NCI-H1048 (cell line): ENCODE data around the gene AMBP.
"Not testable (repeated sequence)": the region's sequence is repeated elsewhere in the genome, so short reads cannot be mapped to it uniquely, and the experiment has no call there.

ENCODE experiments used
- DNase-seq: peaks from one replicate; lab custom pipeline; 2025; lab: John Stamatoyannopoulos, UW

Gene AMBP

GRCh38 chr9:114091711-114092110 lies 13.6 kb upstream of the AMBP start:
- no peak for DNase-seq

- DNase-seq = no peak
Observed at GRCh38 chr9:114090798-114091197, 12.7 kb upstream of the AMBP start.

GRCh38 chr9:114089206-114089840 lies 11.2 kb upstream of the AMBP start:
- no peak for DNase-seq

GRCh38 chr9:114088571-114089170 lies 10.6 kb upstream of the AMBP start:
- no peak for DNase-seq

DNA sequence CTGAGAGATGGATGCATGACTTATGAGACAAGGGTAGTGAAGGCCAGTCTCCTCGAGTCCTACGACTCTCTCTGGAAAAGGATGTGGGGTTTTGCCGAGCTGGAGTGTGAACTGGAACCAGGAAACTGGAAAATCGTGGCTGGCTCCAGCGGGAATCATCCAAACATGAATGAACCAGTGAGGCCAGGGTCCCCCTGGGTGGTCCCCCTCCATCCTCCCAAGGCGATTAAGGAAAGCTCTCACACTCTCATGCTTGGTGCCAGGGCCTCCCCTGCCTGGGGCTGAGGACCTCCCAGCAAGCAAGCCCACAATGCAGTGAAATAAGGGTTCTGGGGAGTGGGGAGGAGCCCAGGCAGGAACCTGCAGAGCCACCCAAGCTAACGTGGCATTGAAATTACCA lies 9.6 kb upstream of the AMBP start:
- no peak for DNase-seq

DNA sequence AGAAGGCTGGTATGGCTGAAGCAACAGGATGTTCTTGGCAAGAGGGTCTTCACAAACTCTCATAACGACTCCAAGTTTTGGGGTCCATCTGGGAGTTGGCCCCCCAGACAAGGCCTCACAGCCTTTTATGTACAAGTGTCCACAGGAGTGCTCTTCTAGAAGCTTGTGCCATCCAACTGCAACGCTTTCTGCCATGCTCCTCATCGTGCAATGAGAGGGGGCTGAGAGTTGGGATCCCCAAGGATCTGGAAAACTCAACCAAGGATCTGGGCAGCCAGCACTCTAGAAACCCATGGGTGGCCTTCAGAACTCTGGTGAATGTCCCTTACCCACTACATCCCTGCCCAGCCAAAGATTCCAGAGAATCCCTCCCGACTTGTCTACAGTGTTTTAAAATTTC lies 8.5 kb upstream of the AMBP start:
- DNase-seq = no peak

DNA sequence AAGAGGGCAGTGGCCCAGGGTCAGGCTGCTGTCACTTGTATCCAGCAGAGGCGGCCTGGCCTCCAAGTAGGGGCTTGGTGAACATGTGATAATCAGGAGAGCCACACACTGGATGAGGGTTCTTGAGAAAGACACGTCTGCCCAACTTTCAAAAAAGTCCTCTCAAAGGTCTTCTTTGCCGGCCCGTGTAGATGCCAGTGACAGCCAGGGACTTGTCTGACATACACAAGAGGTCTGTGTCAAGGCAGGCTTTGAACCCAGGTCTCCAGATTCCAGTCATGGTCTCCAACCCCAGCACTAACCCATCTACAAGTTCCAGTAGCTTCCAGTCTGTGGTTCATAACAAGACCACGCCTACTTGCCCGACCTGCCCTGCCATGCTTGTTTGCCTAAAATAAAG lies 7.9 kb upstream of the AMBP start:
- DNase-seq = no peak

DNA sequence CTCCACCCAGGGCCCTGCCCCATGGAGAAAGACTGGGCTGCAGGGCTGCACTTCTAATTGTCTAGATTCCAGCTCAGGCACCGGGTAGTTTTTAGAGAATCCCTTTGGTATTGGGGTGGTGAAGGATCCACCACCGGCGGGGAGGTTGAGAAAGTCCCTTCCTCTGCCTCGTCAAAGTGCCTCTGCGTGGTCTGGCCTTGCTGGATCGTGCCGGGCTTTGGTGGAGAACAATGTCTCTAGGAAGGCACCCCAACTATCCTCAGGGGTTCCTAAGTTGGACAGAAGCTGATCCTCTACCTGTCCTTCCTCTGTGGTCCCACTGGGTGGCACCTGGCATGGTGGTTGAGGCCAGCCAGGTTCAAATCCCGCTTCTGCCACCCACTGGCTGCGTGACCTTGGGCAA lies 7.3 kb upstream of the AMBP start:
- DNase-seq = no peak

- no peak for DNase-seq
Observed at GRCh38 chr9:114084282-114085073, 6.4 kb upstream of the AMBP start.

GRCh38 chr9:114083666-114084065 lies 5.6 kb upstream of the AMBP start:
- no peak for DNase-seq

- not testable (repeated sequence) for DNase-seq
Observed at GRCh38 chr9:114082763-114083412, 4.8 kb upstream of the AMBP start.

GRCh38 chr9:114082017-114082762 lies 4.1 kb upstream of the AMBP start:
- DNase-seq = peak; percentile 79

- DNase-seq = no peak
Observed at GRCh38 chr9:114081441-114082016, 3.4 kb upstream of the AMBP start.

- no peak for DNase-seq
Observed at GRCh38 chr9:114080773-114081440, 2.8 kb upstream of the AMBP start.

GRCh38 chr9:114080195-114080772 lies 2.2 kb upstream of the AMBP start:
- DNase-seq = no peak

DNA sequence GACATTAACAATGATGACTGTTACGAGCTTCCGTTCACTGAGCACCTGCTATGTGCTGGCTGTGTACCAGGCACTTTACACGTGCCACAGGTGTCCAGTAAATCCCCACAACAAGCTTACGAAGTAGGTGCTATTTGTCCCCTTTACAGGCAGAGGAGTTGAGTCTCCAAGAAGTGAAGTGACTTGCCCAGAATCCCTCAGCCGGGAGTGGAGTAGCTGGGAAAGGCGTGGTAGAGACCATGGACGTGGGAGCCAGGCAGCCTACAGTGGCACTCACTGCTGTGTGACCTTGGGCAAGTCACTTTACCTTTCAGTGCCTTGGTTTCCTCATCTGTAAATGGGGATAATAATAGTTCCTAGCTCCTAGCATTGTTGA lies 669 bp upstream of the AMBP start:
- no peak for DNase-seq

DNA sequence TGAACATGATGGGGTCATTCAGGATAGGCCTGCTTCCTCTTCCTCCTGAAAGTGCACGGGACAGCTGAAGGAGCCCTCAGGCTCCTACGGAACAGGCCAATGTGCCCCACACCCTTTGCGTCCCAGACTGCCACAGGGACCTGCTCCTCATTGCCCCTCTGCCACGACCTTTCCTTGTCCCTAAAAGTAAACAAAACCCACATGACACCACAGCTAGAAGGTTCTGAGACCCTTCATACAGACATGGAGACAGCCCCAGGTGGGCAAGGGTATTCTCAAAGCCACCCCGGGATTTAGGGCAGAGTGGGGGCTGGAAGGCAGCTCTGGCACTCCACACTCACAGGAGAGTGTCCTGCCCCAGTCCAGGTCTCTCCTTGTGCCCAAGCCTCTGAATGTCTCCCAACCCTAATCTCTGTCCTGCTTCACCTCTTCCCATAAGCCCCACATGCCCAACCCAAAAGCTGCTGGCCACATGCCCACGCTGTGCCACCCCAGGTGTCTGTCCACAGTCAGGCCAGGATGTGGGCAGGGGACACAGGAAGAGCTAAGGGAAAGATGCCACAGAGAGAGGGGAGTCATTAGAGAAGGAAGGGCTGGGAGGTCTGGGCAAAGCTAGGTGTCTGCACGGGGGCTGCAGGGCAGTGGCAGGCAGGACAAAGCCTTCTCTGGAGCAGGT lies 800 bp downstream of the AMBP start:
- DNase-seq = no peak

DNA sequence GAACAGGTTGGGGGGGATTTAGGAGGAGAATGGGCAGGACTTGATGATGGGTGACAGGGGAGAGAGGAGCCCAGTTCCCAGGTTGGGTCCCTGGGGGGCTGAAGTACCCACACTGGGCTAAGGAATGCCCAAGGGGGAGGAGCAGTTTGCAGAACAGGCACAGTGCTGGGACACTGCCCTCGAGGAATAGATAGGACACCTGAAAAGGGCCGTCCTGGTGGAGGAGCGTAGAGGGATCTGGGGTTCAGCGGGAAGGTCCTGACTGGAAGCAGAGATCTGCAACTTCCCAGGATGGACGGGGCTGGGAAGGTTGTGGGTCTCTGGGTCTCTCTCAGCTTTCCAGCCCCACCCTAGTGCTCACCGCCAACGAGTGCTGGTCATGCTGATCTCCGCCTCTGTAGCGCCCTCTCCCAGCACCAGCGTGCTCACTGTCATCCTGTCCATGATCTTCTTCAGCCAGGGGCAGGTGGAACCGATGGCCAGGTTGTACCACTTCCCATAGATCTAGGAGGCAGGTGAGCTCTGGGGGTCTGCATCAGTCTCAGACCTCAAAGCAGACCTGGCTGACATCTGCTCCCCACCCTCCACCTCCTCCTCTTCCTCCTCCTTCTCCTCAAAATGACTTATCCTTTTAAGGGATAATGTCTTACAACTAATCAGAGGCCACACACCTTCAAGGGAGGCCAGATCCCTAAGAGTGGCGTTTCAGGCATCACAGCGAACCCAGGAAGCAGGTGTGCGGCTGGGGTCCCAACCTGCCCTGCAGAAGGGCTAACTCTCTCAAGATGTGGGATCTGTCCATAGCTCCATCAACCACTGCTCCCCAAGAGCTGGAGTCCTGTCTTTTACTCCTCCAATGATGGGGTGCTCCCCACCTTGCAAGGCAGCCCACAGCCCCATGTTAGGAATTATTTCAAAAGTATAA lies 1.6 kb downstream of the AMBP start:
- no peak for DNase-seq

DNA sequence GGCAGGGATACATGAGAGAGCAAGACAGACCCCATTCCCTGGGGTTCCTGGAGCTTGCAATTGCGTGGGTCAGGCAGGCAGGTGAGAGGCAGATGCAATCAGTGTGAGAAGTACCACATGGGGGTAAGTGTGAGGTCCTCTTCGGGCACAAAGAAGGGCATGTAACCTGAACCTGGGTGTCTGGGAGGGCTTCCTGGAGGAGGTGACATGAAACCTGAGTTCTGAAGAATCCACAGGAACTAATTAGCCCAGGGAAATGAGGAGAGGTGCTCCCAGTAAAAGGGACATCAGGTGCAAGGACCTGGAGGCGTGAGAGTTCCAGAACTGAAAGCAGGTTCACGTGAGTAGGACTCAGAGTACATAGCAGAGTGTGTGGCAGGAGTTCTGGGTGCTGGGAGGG lies 2.5 kb downstream of the AMBP start:
- no peak for DNase-seq
